SK-N-MC (cell line): ENCODE data around the gene RFX3.

ENCODE experiments used
- DNase-seq: peaks from one replicate; pipeline ENCODE4 v3.0.0-alpha.2; 2011; ENCODE audit warnings: low read depth, low spot score
- H3K27ac ChIP-seq: fragments of 200-600 bp; sonication (generic); 2 replicates; pipeline ENCODE4 v1.5.1; 2016; ENCODE audit warnings: mixed run types
- H3K36me3 ChIP-seq: fragments of 200-600 bp; sonication (generic); 2 replicates; pipeline ENCODE4 v1.6.1; 2017; ENCODE audit warnings: antibody characterized with exemption, low read length, mixed read lengths; ENCODE audit not compliant: insufficient read depth
- H3K4me3 ChIP-seq: fragments of 200-600 bp; sonication (generic); 2 replicates; pipeline ENCODE4 v1.5.1; 2016
- H3K9ac ChIP-seq: fragments of 200-600 bp; sonication (generic); 2 replicates; pipeline ENCODE4 v1.8.0; 2017; ENCODE audit warnings: mixed run types, mixed read lengths; ENCODE audit not compliant: insufficient read length
- H3K9me3 ChIP-seq: fragments of 200-600 bp; sonication (generic); 2 replicates; pipeline ENCODE4 v1.6.1; 2017; ENCODE audit warnings: low read depth, mild to moderate bottlenecking, antibody characterized with exemption, low read length, moderate library complexity, mixed read lengths
- EZH2 ChIP-seq: fragments of 200-600 bp; sonication (generic); IDR thresholded peaks from one replicate; pipeline ENCODE4 v1.6.1; 2017; ENCODE audit warnings: antibody characterized with exemption
- FOXP2 ChIP-seq: optimal IDR thresholded peaks from 2 replicates; pipeline ENCODE3; 2011; ENCODE audit warnings: mild to moderate bottlenecking, moderate library complexity; ENCODE audit not compliant: insufficient read depth; ENCODE audit errors: extremely low read length, control extremely low read depth
- POLR2AphosphoS5 ChIP-seq: IDR thresholded peaks from 2 replicates; pipeline ENCODE4 v1.6.1; 2012; ENCODE audit warnings: mild to moderate bottlenecking, low read depth, low read length, borderline replicate concordance

The RFX3 gene

DNA sequence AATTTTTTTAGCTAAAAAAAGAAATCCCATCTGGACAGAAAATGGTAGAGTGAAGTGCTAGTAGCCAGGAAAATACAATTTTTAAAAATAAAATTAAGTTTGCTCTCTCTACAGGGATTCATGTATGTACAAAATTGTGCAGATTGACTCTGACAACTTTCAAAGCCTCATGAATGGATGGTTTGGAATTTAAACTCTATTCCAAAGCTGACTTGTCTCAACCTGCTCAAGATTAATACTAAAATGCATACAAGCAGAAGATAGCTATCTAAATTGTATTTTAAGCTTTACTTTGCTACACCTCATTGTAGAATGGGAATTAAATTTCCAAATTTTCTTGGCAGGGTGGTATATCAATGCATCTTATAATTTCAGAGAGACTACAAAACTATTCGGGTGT is 257.6 kb downstream of the RFX3 start:
- Histone ChIP-seq H3K9ac (no peak overlapping the region), H3K36me3 (no peaks in the 10 kb centered on the region), H3K9me3 (no peaks in the 10 kb centered on the region), H3K27ac (no peak overlapping the region), H3K4me3 (no peak overlapping the region)
- no peak for DNase-seq
- no peak for TF ChIP-seq POLR2AphosphoS5
- no peak for TF ChIP-seq FOXP2
- no peak for TF ChIP-seq EZH2

DNA sequence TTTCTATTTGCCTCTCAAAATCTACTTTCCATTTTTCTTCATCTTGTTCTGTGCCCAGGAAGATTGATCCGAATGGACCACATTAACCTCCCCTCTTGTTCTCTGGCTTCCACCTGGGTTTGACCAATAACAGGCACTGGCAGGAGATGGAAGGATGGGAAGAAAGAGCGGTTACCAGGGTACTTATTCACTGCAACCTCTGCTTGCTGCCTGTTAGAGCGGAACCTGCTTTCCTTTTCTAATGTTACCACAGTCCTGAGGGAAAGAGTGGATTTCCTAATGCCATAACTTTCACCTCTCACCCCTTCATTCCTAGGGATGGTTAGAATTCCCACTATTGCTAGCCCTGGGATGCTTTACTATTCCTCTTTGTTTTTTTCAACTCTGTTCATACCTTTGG is 262.1 kb downstream of the RFX3 start:
- no peak overlapping the region for H3K9ac ChIP-seq
- H3K27ac ChIP-seq = no peak overlapping the region
- H3K36me3 ChIP-seq = no peaks in the 10 kb centered on the region
- H3K9me3 ChIP-seq = no peaks in the 10 kb centered on the region
- no peak for DNase-seq
- no peak overlapping the region for H3K4me3 ChIP-seq
- TF ChIP-seq POLR2AphosphoS5 = no peak
- TF ChIP-seq EZH2 = no peak
- no peak for TF ChIP-seq FOXP2

DNA sequence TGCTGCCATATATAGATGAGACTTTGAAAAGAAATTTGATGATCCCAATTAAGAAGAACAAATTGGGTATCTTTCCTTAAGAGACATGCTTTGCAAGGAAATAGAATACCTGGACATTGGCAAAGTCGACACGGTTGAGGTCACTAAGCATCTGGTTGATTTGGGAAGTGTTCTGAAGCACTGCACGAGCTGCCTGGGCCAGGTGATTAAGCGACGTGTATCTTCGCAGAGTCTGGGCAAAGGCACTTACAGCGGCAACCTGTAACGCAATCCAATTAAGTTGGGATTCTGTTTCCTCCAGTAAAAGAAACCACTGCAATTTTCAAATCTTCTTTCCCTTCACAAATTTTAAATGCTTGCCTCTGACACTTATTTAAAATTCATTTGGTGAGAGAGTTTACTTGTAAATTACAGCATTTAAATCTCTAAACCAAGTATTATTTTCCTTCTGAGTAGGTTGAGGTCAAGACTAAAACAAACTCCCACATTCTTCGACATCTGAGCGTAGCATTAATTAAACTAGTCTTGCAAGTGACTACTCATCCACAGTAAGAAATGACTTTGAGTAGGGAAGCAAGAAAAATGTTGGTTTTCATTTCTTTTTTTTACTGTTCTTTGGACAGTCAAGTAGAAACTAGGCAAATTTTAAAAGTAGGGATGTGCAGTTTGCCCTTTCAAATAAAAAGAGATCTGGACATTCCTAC is 262.8 kb downstream of the RFX3 start:
- no peak overlapping the region for H3K4me3 ChIP-seq
- no peak for DNase-seq

DNA sequence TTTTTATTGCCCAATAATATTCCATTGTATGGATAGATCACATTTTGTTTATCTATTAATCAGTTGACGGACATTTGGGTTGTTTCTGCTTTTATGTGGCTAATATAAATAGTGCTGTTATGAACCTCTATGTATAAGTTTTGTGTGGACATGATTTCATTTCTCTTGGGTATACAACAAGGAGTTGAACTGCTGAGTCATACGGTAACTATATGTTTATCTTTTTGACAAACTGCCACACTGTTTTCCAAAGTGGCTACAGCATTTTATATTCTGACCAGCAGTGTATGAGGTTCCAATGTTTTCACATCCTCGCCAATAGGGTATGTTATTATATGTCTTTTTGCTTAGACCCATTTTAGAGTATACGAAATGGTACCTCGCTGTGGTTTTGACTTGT is 264.3 kb downstream of the RFX3 start:
- Histone ChIP-seq H3K9ac (no peak overlapping the region), H3K4me3 (no peak overlapping the region), H3K9me3 (no peaks in the 10 kb centered on the region), H3K27ac (no peak overlapping the region), H3K36me3 (peaks cover 2% of the 10 kb centered on the region; the same call in 1 of the 2 replicates)
- TF ChIP-seq FOXP2 = no peak
- TF ChIP-seq EZH2 = no peak
- TF ChIP-seq POLR2AphosphoS5 = no peak
- DNase-seq = no peak

More for the DNA sequence above, 262.8 kb downstream of the RFX3 start:
- Histone ChIP-seq H3K27ac (no peak overlapping the region), H3K36me3 (no peaks in the 10 kb centered on the region), H3K9me3 (no peaks in the 10 kb centered on the region), H3K9ac (no peak overlapping the region)
- no peak for TF ChIP-seq EZH2
- TF ChIP-seq FOXP2 = no peak
- TF ChIP-seq POLR2AphosphoS5 = no peak

DNA sequence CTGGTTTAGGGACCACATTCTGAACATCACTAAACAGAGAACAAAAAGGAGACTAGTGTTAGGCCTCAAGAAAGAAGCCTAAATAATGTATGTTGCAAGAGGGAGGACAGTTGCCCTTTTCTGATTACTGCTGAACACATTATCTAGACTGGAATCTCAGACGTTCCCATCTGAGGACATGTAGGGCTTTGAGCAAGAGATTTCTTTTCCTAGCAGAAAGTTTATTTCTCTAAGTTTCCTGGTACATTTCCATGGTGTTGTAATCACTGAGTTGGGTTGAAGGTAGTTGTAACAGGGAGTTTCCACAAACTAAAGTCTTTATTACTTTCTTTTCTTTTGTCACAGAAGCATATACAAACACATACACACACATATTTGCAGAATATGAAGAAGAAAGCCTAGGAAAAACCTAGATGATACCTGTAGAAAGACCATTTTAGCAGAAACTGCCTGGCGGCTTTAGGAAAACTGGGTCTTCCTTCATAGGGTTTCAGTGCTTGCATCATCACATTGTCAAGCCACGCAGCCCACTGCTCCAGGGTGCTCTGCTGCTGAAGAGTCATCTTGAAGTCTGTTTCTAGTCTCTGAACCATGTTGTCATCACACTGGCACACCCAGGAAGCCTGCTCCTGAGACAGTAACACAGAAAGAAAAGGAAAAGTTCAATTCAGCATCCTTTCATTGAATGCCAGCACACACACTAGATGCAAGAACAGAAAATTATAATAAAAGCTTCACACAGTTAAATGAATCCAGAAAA is 269.1 kb downstream of the RFX3 start:
- Histone ChIP-seq H3K27ac (no peak overlapping the region), H3K4me3 (no peak overlapping the region), H3K9me3 (no peaks in the 10 kb centered on the region), H3K36me3 (peaks cover 4% of the 10 kb centered on the region; the same call in 1 of the 2 replicates), H3K9ac (no peak overlapping the region)
- no peak for DNase-seq
- TF ChIP-seq EZH2 (no peak), POLR2AphosphoS5 (no peak), FOXP2 (no peak)

DNA sequence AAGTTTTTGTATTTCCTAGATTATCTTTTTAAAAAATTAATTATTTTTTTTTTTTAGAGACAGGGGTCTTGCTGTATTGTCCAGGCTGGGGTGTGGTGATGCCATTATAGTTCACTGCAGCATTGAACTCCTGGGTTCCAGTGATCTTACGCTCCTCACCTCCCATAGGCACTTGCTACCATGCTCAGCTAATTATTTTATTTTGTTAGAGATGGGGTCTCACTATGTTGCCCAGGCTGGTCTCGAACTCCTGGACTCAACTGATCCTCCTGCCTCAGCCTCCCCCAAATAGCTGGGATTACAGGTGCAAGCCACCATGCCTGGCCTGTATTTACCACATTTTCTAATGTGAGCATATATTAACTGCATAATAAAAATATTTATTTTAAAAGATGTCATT is 274.5 kb downstream of the RFX3 start:
- no peak for TF ChIP-seq EZH2
- no peak for TF ChIP-seq FOXP2
- TF ChIP-seq POLR2AphosphoS5 = no peak
- Histone ChIP-seq H3K9me3 (no peaks in the 10 kb centered on the region), H3K4me3 (no peak overlapping the region), H3K36me3 (peaks cover under 1% of the 10 kb centered on the region; the same call in 1 of the 2 replicates), H3K27ac (no peak overlapping the region), H3K9ac (no peak overlapping the region)
- DNase-seq = no peak

DNA sequence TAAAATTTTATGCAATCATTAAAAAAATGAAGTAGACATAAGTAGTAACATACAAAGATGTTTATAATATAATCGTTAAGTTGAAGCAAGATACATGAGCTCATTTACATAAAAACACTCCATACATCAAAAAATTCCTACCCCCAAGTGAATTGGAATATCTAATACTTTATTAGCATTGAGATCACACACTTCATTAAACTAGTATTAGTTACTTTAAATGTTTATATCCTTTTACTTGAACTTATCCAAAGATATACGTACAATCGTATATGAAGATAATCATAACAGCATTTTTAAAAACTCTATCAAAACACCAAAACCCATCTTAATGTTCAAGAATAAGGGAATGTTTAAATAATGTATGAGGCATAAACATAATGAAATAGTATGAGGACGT is 275.1 kb downstream of the RFX3 start:
- Histone ChIP-seq H3K27ac (no peak overlapping the region), H3K36me3 (no peaks in the 10 kb centered on the region), H3K9me3 (no peaks in the 10 kb centered on the region), H3K9ac (no peak overlapping the region), H3K4me3 (no peak overlapping the region)
- DNase-seq = no peak
- TF ChIP-seq FOXP2 (no peak), POLR2AphosphoS5 (no peak), EZH2 (no peak)

DNA sequence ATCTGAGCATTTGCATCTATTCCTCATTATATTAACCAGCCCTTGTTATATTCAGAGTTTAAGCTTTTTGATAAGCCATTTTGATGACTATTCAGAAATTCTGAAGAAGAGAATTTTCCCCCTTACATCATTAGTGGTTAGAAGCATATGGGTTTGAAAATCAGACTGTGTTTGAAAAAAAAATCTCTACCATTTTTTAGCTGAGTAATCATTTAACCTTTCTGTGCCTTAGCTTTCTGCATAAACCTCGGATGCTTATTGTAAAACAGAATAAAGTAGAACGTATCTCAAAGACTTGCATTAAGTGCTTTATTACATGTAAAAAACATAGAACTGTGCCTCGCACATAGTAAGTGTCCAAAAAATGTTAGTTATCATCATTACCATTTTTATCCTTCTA is 278.6 kb downstream of the RFX3 start:
- no peak for DNase-seq
- no peak for TF ChIP-seq EZH2
- no peak for TF ChIP-seq POLR2AphosphoS5
- TF ChIP-seq FOXP2 = no peak
- no peak overlapping the region for H3K9ac ChIP-seq

DNA sequence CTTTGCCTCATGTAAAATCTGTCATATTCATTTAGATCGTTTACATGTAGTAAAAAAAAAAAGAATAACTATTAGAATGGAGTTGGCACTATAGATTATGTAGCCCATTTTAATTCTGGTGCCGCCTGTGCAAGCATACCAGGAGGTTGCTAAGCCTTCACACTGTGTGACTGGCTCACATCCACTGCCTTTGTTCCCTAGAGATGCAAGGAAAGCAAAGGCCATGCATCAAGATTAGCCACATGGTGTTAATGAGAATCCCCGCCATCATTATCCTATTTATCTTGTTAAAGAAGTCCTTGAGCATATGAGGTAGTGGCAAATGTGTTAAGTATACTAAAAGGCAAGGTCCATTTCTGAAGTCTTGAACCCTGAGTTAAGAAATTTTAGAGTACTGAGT is 279.6 kb downstream of the RFX3 start:
- TF ChIP-seq EZH2 (no peak), FOXP2 (no peak), POLR2AphosphoS5 (no peak)
- no peaks in the 10 kb centered on the region for H3K36me3 ChIP-seq
- H3K9ac ChIP-seq = no peak overlapping the region
- no peak overlapping the region for H3K27ac ChIP-seq
- no peak overlapping the region for H3K4me3 ChIP-seq
- no peaks in the 10 kb centered on the region for H3K9me3 ChIP-seq
- no peak for DNase-seq

More for the DNA sequence above, 278.6 kb downstream of the RFX3 start:
- H3K27ac ChIP-seq = peak overlapping the region; percentile 23; the same call in 1 of the 2 replicates
- H3K4me3 ChIP-seq = no peak overlapping the region
- no peaks in the 10 kb centered on the region for H3K36me3 ChIP-seq
- H3K9me3 ChIP-seq = no peaks in the 10 kb centered on the region
